ENCODE measurements around the gene MROH8.
"Not testable (repeated sequence)": the region's sequence is repeated elsewhere in the genome, so short reads cannot be mapped to it uniquely, and the experiment has no call there.

MROH8 gene

GRCh38 chr20:37154684-37155298 is 24.6 kb downstream of the MROH8 start:
- no peak for DNase-seq (ENCODE audit: low read depth in 3 of 3)

DNA sequence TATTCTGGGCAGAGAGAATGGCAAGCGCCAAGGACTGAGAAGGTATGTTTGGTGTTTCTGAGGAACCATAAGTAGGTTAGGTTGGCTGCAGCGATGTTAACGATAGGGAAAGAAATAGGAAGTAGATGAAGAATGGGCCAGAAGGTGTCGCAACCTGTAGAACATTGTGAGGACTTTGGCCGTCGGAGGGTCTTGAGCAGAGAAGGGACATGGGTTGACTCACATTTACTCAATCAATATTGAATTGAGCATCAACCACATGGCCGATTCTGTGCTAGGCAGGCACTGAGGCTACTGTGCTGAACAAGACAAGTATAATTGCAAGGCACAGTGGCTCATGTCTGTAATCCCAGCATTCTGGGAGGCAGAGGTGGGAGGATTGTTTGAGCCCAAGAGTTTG is 27.1 kb downstream of the MROH8 start:
- no peak for DNase-seq (ENCODE audit: low read depth in 3 of 3)

DNA sequence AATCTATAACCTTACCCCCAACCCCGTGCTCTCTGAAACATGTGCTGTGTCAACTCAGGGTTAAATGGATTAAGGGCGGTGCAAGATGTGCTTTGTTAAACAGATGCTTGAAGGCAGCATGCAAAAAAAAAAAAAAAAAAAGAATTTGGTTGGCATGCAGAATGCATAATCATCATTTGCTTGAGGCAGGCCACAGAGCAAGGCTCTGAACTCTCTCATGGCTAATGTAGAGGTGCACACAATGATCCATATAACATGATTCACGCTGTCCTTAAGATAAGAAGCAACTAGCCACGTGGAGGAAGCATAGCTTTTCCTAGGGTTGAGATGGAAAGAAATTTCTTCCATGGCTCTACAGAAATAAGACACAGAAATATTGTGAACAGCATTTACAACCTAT is 27.8 kb downstream of the MROH8 start:
- no peak for DNase-seq (ENCODE audit: low read depth in 3 of 3)

GRCh38 chr20:37150864-37151263 is 28.5 kb downstream of the MROH8 start:
- DNase-seq (ENCODE audit: low read depth in 3 of 3): not testable (repeated sequence)

GRCh38 chr20:37147250-37147649 is 32.1 kb downstream of the MROH8 start:
- DNase-seq (ENCODE audit: low read depth in 3 of 3): no peak

DNA sequence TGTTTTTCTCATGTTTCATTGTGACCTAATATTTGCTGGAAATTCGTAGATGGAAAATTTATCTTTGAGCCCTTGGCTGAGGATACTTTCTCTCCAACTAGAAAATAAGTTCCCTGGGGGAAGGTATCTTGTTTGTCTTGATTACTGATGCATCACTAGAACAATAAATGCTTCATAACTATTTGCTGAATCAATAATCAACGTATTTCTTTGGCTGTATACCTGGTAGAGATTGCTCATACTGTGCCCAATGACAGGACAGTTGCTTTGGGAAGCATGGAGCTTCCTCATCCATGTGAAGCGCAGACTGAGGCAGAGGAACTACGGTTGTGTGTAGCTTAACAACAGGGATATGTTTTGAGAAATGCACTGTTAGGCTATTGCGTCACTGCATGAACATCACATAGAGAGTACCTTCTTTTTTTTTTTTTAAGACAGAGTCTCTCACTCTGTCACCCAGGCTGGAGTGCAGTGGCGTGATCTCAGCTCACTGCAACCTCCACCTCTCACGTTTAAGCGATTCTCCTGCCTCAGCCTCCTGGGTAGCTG is 34.4 kb downstream of the MROH8 start:
- no peak for DNase-seq (ENCODE audit: low read depth in 3 of 3)

- no peak for DNase-seq (ENCODE audit: low read depth in 3 of 3)
Observed at GRCh38 chr20:37142708-37143107, 36.6 kb downstream of the MROH8 start.

DNA sequence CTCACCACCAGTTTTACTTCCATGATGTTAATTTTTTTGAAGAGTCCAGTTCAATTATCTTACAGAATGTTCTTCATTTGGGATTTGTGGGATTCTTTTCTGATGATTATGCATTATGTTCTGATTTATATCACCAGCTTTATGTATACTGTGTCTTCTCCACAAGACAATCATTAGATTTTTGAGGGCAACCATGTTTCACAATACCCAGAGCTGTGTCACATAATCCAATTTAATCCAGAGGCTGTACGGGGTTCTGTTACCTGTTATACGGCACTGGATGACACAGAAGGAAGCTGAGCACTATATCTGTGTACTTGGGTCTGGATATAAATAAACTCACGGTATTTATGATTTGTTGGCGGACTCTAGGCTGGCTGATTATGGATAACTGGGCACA is 41.8 kb downstream of the MROH8 start:
- no peak for DNase-seq (ENCODE audit: low read depth in 3 of 3)

DNA sequence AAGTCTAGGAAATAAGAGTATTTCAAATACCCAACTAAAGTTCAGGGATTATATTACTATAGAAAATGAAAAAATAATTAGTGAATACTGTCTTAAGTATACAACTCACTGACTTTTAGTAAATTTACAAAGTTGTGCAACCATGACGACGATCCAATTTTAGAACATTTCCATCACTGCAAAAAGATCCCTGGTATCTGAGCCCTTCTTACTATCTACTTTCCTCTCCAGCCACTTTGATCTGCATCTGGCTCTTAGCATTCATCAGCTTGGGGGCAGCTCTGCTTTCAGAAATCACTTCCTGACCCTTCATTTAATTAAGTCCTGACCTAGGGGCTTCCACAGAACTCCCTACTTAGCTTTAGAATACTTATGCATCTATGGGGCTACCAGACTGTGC is 45.4 kb downstream of the MROH8 start:
- DNase-seq (ENCODE audit: low read depth in 3 of 3): no peak

- no peak for DNase-seq (ENCODE audit: low read depth in 3 of 3)
Observed at GRCh38 chr20:37131486-37131885, 47.9 kb downstream of the MROH8 start.

- no peak for DNase-seq (ENCODE audit: low read depth in 3 of 3)
Observed at GRCh38 chr20:37128803-37129202, 50.5 kb downstream of the MROH8 start.

DNA sequence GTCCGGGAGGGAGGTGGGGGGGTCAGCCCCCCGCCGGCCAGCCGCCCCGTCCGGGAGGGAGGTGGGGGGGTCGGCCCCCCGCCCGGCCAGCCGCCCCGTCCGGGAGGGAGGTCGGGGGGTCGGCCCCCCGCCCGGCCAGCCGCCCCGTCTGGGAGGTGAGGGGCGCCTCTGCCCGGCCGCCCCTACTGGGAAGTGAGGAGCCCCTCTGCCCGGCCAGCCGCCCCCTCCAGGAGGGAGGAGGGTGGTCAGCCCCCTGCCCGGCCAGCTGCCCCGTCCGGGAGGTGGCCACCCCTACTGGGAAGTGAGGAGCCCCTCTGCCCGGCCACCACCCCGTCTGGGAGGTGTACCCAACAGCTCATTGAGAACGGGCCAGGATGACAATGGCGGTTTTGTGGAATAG is 53.1 kb downstream of the MROH8 start:
- DNase-seq (ENCODE audit: low read depth in 3 of 3): not testable (repeated sequence)

GRCh38 chr20:37123441-37123840 is 55.9 kb downstream of the MROH8 start:
- no peak for DNase-seq (ENCODE audit: low read depth in 3 of 3)

GRCh38 chr20:37120497-37120896 is 58.9 kb downstream of the MROH8 start:
- no peak for DNase-seq (ENCODE audit: low read depth in 3 of 3)

- DNase-seq (ENCODE audit: low read depth in 3 of 3): no peak
Observed at GRCh38 chr20:37119356-37120036, 59.9 kb downstream of the MROH8 start.

GRCh38 chr20:37114012-37114411 is 65.3 kb downstream of the MROH8 start:
- no peak for DNase-seq (ENCODE audit: low read depth in 3 of 3)

DNA sequence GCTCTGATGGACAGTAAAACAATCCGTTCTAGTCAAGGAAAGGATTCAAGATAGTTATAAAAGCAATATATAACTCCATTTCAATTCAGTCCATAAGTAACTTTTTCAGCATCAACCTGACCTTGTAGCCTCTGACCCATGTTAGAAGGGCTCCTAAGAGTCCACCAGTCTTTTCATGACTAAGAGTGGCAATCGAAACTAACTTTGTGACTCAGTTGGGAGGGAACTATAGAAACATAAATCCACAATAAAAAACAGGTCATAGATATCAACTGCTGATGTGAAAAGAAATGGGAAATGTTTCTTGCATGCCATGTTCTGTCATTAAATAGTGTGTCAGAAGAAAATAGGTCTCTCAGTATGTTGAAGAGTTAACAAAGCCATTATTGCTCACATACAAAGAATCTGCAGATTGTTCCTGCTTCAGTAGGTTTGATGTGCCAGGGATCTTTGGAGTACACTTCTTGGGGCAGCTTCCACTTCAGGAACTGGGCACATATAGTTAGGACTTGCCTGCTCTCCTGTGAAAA is 67.4 kb downstream of the MROH8 start:
- no peak for DNase-seq (ENCODE audit: low read depth in 3 of 3)

DNA sequence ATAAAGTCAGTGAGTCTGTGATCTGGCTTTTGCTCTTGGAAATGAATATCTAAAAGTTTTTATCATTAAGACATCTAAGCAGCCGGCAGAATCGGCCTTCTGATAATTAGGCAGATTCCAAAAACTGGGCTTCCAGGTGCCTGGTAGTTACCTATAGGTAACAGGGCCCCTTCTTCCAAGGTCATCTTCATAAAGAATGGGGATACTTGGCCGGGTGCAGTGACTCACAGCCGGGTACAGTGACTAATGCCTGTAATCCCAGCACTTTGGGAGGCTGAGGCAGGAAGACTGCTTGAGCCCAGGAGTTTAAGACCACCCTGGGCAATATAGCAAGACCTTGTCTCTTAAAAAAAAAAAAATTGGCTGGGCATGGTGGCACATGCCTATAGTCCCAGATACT is 70.7 kb downstream of the MROH8 start:
- DNase-seq (ENCODE audit: low read depth in 3 of 3): no peak

- no peak for DNase-seq (ENCODE audit: low read depth in 3 of 3)
Observed at GRCh38 chr20:37102571-37102970, 76.8 kb downstream of the MROH8 start.

DNA sequence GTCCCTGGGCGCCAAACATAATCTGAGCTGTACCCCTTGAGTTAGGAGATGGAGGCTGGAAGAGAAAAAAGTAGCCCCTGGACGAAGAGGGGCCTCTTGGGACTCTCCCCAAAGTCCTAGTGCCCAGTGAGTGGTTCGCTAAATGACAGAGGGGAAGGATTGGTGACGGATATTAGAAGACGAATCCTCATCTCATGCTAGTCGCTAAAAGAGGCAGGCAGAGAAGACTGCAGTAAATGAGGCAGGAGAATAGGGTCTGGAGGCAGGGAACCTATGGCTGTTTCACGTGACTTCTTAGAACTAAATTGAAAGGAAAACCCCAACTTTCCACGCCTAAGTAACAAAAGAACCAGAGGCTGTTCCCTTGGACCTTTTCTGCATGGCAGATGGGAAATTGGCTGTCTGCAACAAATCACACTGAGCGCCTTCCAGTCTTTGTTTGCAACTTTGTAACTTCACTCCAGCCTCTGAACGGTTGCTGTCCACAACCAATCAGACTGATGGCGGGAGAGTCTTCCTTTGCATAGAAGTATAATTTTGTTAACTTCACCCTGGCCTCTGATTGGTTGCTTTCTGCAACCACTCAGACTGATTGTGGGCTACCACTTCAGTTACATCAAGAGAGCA is 82.8 kb downstream of the MROH8 start:
- no peak for DNase-seq (ENCODE audit: low read depth in 3 of 3)

- peak; percentile 67 to 83 (median 72) for DNase-seq (ENCODE audit: low read depth in 3 of 3)
Observed at GRCh38 chr20:37095599-37096414, 83.5 kb downstream of the MROH8 start, which contains the start of gene RBL1. Gene RBL1 (minus strand): TSS chr20:37095997. CDS start chr20:37095928, 69 bp downstream.

DNA sequence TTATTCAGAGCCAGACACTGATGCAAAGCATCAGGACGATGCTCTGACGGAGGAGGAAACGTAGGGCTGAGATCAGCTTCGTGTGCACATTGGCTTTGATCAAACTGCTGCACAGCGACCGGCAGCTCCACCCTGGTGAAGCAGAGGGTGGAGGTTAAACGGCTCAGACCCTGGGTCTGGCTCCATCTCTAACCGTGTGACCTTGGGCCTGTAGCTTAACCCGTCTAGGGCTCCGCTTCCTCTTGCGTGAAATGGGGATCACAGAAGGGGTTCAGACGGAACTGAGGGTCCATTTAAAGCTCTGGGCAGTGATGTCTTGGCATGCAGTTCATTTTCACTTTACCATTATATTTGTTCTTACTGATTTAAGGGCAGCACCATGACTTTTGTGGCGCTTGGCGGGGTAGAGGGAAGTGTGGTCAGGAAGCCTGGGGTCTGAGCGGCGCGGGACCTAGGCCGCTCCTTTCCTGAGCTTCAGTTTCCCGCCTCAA is 84.2 kb downstream of the MROH8 start:
- DNase-seq (ENCODE audit: low read depth in 3 of 3): no peak

Data from stimulated activated CD4-positive, alpha-beta T cell treated with anti-CD3 and anti-CD28 coated beads, TNF-alpha, amount 100 ng/mL, for 4 hours (primary cell).